Rectal smooth muscle tissue (tissue), 1 donor: ENCODE results near the gene C16orf46.

Experiments
- H3K27ac ChIP-seq: one replicate; pipeline ENCODE4 v1.7.0; 2013; ENCODE audit warnings: low read depth, low read length, inconsistent platforms
- H3K27me3 ChIP-seq: one replicate; pipeline ENCODE4 v1.7.0; 2013; ENCODE audit warnings: low read length; ENCODE audit not compliant: control insufficient read depth, insufficient read depth
- H3K36me3 ChIP-seq: one replicate; pipeline ENCODE4 v1.7.0; 2013; ENCODE audit warnings: low read length; ENCODE audit not compliant: control insufficient read depth, insufficient read depth
- H3K4me1 ChIP-seq: one replicate; pipeline ENCODE4 v1.7.0; 2013; ENCODE audit warnings: low read length; ENCODE audit not compliant: control insufficient read depth, insufficient read depth
- H3K4me3 ChIP-seq: one replicate; pipeline ENCODE4 v1.7.0; 2013; ENCODE audit warnings: low read length
- H3K9ac ChIP-seq: one replicate; pipeline ENCODE4 v1.7.0; 2013; ENCODE audit warnings: low read length

C16orf46 gene

DNA sequence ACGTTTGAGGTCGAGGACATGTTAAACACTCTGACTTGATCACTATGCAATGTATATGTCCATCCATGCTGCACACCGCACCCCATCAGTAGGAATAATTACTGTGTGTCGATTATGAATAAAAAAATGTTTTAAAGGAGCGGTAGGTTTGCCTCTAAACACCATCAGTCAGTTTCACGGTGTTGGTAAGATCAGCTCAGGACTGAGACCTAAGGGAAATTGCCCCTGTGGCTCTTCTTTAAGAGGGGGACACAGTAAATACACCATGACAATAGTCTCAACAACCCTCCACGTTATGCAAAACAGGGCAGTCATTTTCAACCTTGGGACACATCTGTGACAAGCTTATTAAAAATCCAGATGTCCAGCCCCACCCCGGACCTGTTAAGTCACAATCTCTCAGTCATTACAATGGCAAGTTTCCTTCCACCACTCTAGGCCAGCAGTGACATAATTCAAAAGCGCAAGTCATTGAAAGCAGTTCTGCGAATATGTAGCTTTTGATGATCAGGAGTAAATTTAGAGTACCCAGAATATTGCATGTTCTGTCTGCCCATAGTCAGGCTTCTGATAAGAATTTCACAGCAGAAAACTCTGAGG lies 40.2 kb downstream of the C16orf46 start:
- H3K4me3 ChIP-seq: peak overlapping the region; percentile 78
- H3K27ac ChIP-seq: no peak overlapping the region
- no peaks in the 10 kb centered on the region for H3K27me3 ChIP-seq
- peak overlapping the region; percentile 65 for H3K9ac ChIP-seq
- peaks cover 10% of the 10 kb centered on the region for H3K4me1 ChIP-seq
- no peaks in the 10 kb centered on the region for H3K36me3 ChIP-seq

DNA sequence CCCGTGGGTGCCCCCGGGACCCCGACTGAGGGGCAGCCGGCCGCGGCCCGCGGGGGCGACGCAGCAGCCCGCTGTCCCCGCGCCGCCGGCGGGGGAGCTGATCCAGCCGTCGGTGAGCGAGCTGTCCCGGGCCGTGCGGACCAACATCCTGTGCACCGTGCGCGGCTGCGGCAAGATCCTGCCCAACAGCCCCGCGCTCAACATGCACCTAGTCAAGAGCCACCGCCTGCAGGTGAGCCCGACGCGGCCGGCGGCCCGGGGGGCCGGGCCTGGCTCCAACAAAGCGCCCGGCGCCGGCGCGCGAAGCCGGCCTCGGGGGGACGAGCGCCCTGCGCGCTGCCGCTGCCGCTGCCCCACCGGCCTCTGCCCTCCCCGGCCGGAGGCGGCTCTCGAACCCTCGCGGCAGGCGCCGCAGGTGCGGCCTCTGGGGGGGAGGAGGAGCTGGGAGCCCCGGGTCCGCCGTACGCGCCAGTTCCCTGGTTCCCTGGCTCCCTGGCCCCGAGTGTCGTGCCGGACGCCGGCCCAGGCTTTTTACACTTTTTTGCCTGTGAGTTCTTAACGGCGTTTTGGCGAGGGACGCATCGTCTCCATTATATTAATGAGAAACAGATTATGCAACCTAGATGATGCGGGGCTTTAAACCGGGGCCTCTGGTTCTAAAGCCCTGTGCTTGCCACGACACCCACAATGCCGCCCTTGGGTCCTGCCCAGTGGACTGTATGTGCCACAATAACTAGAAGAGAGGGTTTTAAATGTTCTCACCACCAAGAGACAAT lies 40.9 kb downstream of the C16orf46 start:
- H3K27me3 ChIP-seq: no peaks in the 10 kb centered on the region

DNA sequence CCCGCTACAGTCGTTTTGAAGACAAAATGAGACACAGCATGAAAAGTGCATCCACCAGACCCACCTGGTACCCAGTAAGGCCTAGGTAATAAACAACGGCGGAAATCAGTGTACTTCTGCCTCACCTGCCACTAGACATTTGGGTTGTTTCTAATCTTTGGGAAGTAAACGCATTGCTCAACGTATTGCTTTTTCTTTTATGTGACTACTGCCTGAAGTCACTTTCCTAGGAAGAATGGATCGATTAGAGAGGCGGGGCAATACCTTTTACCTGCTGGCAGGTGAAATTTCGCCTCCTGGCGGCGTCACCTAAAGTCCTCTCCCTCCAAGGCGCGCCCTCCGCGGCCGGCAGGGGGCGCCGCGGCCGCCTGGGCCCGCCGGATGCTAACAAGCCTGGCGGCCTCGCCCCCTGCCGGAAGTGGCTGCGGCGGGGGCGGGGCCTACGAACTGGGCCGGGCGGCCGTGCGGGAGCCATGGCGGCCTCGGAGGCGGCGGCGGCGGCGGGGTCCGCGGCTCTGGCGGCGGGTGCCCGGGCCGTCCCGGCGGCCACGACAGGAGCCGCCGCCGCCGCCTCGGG lies 41.6 kb downstream of the C16orf46 start, which contains the start of gene ATMIN:
Gene ATMIN, plus strand, starts transcription at position 445 of the 577 bp plus-strand sequence. Its CDS starts 29 bp downstream, at position 474.
- Histone ChIP-seq H3K27me3 (no peaks in the 10 kb centered on the region), H3K27ac (no peak within 1 kb of the TSS), H3K4me3 (peak within 1 kb of the TSS; percentile 78), H3K9ac (peak within 1 kb of the TSS; percentile 65), H3K36me3 (no peaks in the 10 kb centered on the region), H3K4me1 (peaks cover 10% of the 10 kb centered on the region)

More for the DNA sequence above, 40.9 kb downstream of the C16orf46 start:
- Histone ChIP-seq H3K4me1 (peaks cover 10% of the 10 kb centered on the region), H3K27ac (no peak overlapping the region), H3K36me3 (no peaks in the 10 kb centered on the region), H3K9ac (peak overlapping the region; percentile 65), H3K4me3 (peak overlapping the region; percentile 78)

DNA sequence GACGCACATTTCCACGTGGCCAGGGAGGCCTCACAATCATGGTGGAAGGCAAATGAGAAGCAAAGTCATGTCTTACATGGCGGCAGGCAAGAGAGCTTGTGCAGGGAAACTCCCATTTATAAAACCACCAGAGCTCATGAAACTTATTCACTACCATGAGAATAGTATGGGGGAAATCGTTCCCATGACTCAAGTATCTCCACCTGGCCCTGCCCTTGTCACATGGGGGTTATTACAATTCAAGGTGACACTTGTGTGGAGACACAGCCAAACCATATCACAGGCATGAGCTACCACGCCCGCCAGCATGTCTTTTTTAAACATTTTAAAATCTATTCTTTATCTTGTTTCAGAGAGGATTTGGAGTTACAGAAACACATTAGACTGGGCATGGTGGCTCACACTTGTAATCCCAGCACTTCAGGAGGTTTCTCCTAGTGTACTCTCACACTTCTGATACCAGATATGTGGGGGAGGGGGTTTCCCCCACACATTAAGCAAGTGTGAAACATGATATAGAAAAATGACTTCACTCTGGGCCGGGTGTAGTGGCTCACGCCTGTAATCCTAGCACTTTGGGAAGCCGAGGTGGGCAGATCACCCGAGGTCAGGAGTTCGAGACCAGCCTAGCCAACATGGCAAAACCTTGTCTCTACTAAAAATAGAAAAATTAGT lies 47.0 kb downstream of the C16orf46 start:
- Histone ChIP-seq H3K9ac (no peak overlapping the region), H3K27ac (no peak overlapping the region), H3K27me3 (no peaks in the 10 kb centered on the region), H3K4me3 (no peak overlapping the region), H3K36me3 (no peaks in the 10 kb centered on the region), H3K4me1 (no peaks in the 10 kb centered on the region)

DNA sequence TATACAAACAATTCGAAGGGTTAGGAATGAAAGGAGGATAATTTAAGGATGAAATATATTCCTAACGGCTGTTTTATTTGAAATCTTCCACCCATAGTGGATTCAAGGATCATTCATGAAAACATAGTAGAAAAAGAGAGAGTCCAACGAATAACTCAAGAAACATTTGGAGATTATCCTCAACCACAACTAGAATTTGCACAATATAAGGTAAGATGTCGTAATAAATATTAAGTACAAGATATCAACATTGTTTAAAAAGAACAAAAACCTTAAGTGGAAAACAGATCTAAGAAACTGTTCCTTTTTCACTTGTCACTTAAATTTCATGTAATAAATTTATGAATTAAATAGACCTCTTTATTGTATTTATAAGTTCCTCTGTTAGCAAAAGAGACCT lies 50.6 kb downstream of the C16orf46 start:
- H3K4me3 ChIP-seq: no peak overlapping the region
- H3K27me3 ChIP-seq: no peaks in the 10 kb centered on the region
- H3K36me3 ChIP-seq: no peaks in the 10 kb centered on the region
- H3K4me1 ChIP-seq: no peaks in the 10 kb centered on the region
- no peak overlapping the region for H3K27ac ChIP-seq
- no peak overlapping the region for H3K9ac ChIP-seq

DNA sequence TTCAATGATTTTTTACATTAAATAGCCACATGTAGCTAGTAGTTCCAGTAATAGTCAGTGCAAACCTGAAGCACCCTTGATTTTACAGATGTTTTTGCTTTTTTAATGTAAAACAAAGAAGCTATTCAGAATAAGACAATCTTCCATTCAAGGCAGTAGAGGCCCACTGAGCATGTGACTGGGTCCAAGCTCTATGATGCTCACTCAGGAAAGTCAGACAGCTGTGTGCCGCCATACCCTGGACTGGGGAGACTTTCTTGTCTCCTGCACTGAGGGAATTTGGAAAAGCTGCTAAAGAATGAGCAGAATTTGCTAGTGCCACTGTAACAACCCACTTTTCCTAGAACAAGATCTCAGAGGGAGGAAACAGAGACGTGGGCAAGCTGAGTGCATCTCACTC lies 58.5 kb downstream of the C16orf46 start:
- no peaks in the 10 kb centered on the region for H3K27me3 ChIP-seq
- no peak overlapping the region for H3K27ac ChIP-seq
- H3K4me3 ChIP-seq: no peak overlapping the region
- no peaks in the 10 kb centered on the region for H3K4me1 ChIP-seq
- H3K36me3 ChIP-seq: peaks cover 5% of the 10 kb centered on the region
- no peak overlapping the region for H3K9ac ChIP-seq

DNA sequence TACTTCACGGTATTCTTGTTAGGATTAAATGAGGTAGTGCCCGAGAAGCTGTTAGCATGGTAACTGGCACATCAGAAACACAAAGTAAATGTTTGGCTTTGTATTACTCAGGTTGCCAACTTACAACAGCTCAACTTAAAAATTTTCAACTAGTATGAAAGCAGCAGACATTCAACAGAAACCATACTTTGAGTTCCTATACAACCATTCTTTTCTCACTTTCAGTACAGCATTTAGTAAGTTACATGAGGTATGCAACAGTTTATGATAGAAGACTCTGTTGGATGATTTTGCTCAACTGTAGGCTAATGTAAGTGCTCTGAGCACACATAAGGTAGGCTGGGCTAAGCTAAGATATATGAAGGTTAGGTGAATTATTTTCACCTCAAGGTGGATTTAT lies 62.4 kb downstream of the C16orf46 start:
- peaks cover 2% of the 10 kb centered on the region for H3K36me3 ChIP-seq
- no peak overlapping the region for H3K9ac ChIP-seq
- H3K27ac ChIP-seq: no peak overlapping the region
- H3K4me1 ChIP-seq: no peaks in the 10 kb centered on the region
- H3K27me3 ChIP-seq: no peaks in the 10 kb centered on the region
- H3K4me3 ChIP-seq: no peak overlapping the region

DNA sequence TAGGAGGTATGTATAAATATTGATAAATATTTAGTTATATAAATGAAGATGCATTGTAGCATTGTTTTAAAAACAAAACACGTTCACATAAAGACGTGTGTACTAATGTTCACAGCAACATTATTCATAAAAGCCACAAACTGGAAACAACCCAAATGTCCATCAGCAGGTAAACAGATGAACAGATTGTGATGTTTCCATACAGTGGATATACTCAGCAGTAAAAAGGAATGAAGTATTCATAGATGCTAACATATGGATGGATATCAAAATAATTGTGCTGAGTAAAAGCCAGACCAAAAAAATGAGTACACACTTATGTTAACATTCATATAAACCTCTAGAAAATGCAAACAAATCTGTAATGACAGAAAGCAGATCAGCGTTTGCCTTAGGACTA lies 64.1 kb downstream of the C16orf46 start:
- Histone ChIP-seq H3K27ac (no peak overlapping the region), H3K36me3 (peaks cover 2% of the 10 kb centered on the region), H3K27me3 (no peaks in the 10 kb centered on the region), H3K9ac (no peak overlapping the region), H3K4me1 (no peaks in the 10 kb centered on the region), H3K4me3 (no peak overlapping the region)
